Central memory CD8-positive, alpha-beta T cell (primary cell): ENCODE results near the gene ANKRD66.

ENCODE experiments used
- ATAC-seq: fragments of 150-1000 bp; cut with Tn5 transposase; replicated peaks from 2 replicates; pipeline ENCODE4 v1.10.0; 2022; ENCODE audit warnings: mild to moderate bottlenecking, moderate FRiP score, moderate number of reproducible peaks; ENCODE audit not compliant: poor library complexity, severe bottlenecking; ENCODE audit errors: extremely low read depth
- DNase-seq, 2 donors: peaks; one replicate each; pipeline ENCODE4 v3.0.0; 2021; ENCODE audit warnings: low spot score in 2 of 2
- H3K27ac Mint-ChIP-seq: one replicate; pipeline ENCODE4 v1.8.0; 2022; ENCODE audit warnings: low read depth, mild to moderate bottlenecking, moderate library complexity, mixed read lengths
- H3K27me3 Mint-ChIP-seq: one replicate; pipeline ENCODE4 v1.8.0; 2022; ENCODE audit warnings: mixed read lengths
- H3K36me3 Mint-ChIP-seq: one replicate; pipeline ENCODE4 v1.8.0; 2022; ENCODE audit warnings: mild to moderate bottlenecking, moderate library complexity, mixed read lengths; ENCODE audit not compliant: insufficient read depth
- H3K4me1 Mint-ChIP-seq: one replicate; pipeline ENCODE4 v1.8.0; 2022; ENCODE audit warnings: mixed read lengths
- H3K4me3 Mint-ChIP-seq: one replicate; pipeline ENCODE4 v1.8.0; 2022; ENCODE audit warnings: mild to moderate bottlenecking, moderate library complexity, mixed read lengths
- H3K9me3 Mint-ChIP-seq: one replicate; pipeline ENCODE4 v1.8.0; 2022; ENCODE audit warnings: mixed read lengths

ANKRD66 gene

DNA sequence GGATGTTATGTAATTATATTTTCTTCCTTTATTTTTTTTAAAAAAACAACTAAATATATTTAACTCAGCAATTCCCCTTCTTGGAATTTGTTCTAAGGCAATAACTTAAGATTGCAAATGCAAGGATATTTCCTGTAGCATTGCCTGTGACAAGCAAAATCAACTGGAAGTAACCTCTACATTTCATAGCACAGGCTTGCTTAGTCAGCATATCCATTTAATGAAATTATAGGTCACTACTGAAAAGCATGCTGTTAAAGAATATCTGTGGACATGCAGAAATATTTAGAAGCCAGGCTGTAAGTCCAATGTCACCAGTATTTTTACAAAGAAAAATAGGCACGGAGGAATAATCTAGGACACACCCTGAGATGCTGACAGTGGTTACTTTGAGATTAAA lies 37.8 kb downstream of the ANKRD66 start:
- H3K27ac Mint-ChIP-seq = no peak overlapping the region
- no peaks in the 10 kb centered on the region for H3K4me1 Mint-ChIP-seq
- peaks cover 21% of the 10 kb centered on the region for H3K27me3 Mint-ChIP-seq
- ATAC-seq (no peak), DNase-seq (no peak)
- H3K36me3 Mint-ChIP-seq = no peaks in the 10 kb centered on the region
- no peaks in the 10 kb centered on the region for H3K9me3 Mint-ChIP-seq
- H3K4me3 Mint-ChIP-seq = no peak overlapping the region

DNA sequence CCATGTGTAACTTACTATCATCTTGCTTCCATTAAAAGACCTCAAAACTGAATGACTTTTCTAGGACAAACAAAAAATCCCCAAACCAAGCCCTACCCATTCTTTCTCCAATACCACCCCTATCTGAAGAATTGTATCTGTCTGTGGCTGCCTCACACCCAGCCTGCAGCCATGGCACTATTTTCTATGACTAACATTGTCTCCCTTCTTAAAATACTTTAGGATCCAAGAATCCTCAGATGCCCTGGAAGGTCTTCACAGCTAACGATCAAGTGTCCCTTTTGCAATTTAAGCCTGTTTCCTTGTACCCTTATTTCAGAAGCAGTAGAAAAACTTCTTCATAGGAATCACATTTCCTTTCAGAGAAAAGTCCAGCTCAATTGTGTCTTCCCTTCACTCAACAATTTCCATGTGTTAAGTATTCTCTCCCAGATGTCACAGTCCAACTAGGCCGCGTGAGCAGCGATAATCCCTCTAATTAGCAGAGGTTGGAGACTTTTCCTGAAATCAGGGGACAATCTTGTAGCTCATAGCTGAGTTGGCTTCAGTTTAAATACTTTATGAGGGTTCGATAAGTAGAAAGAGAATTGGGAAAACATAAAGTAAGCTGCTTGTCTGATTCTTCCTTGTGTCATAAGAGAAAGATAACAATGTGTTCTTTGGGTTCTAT lies 41.3 kb downstream of the ANKRD66 start:
- Mint-ChIP-seq H3K9me3 (no peaks in the 10 kb centered on the region), H3K36me3 (no peaks in the 10 kb centered on the region), H3K27me3 (peaks cover 32% of the 10 kb centered on the region), H3K27ac (no peak overlapping the region), H3K4me1 (no peaks in the 10 kb centered on the region), H3K4me3 (no peak overlapping the region)
- DNase-seq = no peak
- no peak for ATAC-seq

DNA sequence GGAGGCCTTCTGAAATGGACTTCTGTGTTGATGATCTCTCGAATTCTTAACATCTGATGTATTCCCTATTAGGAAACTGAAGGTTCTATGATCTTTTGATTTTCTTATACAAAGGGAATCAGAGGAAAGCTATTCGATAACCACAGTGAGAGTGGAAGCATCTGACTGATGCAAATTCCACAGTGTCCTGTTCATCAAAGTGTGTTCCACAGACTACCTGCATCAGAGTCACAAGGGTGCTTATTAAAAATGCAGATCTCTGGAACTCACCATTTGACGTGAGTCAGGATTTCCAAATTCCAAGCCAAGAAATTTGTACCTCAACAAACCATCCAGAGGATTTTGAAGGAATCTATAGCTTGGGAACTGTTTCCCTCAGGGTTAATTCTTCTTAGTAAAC lies 42.1 kb downstream of the ANKRD66 start:
- Mint-ChIP-seq H3K9me3 (no peaks in the 10 kb centered on the region), H3K4me1 (no peaks in the 10 kb centered on the region), H3K36me3 (no peaks in the 10 kb centered on the region), H3K27me3 (peaks cover 32% of the 10 kb centered on the region), H3K27ac (no peak overlapping the region), H3K4me3 (no peak overlapping the region)
- ATAC-seq = no peak
- no peak for DNase-seq

DNA sequence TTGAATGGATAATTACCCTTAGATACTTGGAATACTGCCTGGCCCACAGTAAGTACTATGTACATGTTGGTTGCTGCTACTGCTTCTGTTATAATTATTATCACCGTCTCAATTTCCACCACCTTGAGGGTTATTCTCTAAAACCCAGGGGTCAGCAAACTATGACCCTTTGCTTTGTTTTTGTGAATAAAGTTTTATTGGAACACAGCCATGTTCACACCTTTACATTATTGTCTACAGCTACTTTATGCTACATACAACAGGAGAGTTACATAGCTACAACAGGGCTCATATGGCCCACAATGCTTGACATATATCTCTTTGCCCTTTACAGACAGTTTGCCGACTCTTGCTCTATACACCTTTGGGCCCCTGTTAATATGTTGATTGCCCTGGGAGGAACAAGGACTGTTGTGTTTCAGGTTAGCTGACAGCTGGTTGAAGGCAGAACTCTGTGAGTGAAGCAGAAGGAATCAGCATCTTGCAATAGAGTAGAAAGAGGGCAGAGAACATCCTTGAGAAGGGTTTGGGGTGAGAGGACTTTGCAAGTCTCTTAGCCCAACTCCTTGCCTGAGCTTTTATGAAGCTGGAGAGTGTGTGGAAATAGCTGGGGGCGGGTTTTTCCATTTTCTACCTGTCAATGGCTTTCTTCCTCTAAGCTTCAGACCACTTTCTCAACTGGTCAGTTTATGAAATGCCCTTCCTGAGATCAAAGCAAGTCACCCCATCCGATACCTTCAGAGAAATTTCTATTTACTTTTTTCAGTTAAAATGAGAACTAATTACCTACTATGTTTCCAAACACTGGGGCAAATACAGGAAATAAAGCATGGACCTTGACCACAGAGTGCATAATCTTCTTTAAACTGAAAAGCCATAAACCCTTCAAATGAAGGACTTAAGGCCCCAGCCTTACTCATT lies 43.0 kb downstream of the ANKRD66 start:
- no peak overlapping the region for H3K4me3 Mint-ChIP-seq
- H3K36me3 Mint-ChIP-seq = no peaks in the 10 kb centered on the region
- H3K27ac Mint-ChIP-seq = no peak overlapping the region
- no peaks in the 10 kb centered on the region for H3K9me3 Mint-ChIP-seq
- DNase-seq (no peak), ATAC-seq (no peak)
- H3K27me3 Mint-ChIP-seq = peaks cover 36% of the 10 kb centered on the region
- H3K4me1 Mint-ChIP-seq = no peaks in the 10 kb centered on the region

DNA sequence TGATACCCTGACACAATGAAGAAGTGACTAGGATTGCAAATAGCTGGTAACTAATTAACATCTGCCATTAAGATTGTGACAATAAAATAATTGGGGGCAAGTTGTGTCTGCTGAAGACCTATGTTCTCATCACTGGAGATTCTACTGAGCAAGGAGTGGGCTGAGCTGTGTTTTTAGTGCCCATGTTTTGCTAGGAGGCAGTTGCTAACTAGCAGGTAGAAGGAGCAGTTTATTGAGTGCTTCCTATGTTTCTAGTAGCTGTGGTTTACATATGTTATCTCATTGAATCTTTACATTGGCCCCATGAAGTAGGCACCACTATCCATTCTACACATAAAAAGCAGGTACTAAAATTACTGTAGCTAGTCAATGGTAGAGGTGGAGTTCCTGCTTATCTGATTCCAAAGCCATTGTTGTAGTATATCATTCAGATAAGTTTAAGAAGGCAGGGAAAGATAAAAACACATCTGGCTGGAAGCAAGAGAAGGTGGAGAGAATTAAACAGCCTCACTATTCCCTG lies 43.7 kb downstream of the ANKRD66 start:
- no peaks in the 10 kb centered on the region for H3K36me3 Mint-ChIP-seq
- H3K4me3 Mint-ChIP-seq = no peak overlapping the region
- no peak overlapping the region for H3K27ac Mint-ChIP-seq
- ATAC-seq (no peak), DNase-seq (no peak)
- no peaks in the 10 kb centered on the region for H3K9me3 Mint-ChIP-seq
- H3K27me3 Mint-ChIP-seq = peaks cover 43% of the 10 kb centered on the region
- no peaks in the 10 kb centered on the region for H3K4me1 Mint-ChIP-seq

DNA sequence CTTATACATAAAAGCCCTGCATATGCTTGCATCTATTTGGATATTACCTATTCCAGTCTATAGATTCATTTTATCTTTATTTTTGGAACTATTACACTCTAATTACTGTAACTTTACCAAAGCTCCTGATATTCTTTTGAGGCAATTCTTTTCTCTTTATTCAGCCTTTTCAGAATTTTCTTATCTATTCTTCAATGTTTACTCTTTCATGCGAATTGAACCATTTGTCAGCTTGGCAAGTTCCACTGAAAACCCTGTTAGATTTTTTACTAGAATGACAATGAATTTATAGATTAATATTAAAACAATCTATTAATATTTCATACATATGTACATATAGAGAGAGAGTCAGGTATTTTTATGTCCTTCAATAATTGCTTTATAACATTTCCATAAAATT lies 45.9 kb downstream of the ANKRD66 start:
- Mint-ChIP-seq H3K27ac (no peak overlapping the region), H3K4me1 (no peaks in the 10 kb centered on the region), H3K9me3 (no peaks in the 10 kb centered on the region), H3K4me3 (no peak overlapping the region), H3K36me3 (no peaks in the 10 kb centered on the region), H3K27me3 (peaks cover 47% of the 10 kb centered on the region)
- DNase-seq (no peak), ATAC-seq (no peak)

DNA sequence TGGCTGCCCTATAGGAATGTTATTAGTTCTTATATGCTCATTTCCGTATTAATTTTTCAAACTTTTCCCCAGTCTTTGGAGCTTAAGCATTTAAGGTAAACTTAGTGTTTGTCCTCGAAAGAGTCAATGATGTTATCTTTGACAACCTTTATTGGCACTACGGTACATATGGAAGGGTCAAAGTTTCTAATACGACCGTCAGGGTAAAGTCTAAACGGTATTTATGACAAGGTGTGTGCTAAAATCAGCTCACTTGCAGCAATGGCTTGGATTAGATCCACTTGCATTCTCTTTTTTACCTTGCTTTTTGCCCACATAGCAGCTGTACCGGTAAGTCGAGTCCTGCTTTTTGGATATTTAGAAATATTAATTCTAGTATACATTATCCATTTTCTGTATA lies 46.4 kb downstream of the ANKRD66 start, which contains the start of gene MEP1A:
Gene MEP1A, plus strand, starts transcription at position 252 of the 400 bp plus-strand sequence. Its CDS starts 10 bp downstream, at position 262.
- Mint-ChIP-seq H3K4me1 (no peaks in the 10 kb centered on the region), H3K4me3 (no peak within 1 kb of the TSS), H3K27ac (no peak within 1 kb of the TSS), H3K27me3 (peaks cover 42% of the 10 kb centered on the region), H3K9me3 (no peaks in the 10 kb centered on the region), H3K36me3 (no peaks in the 10 kb centered on the region)
- no peak for ATAC-seq
- DNase-seq = no peak

DNA sequence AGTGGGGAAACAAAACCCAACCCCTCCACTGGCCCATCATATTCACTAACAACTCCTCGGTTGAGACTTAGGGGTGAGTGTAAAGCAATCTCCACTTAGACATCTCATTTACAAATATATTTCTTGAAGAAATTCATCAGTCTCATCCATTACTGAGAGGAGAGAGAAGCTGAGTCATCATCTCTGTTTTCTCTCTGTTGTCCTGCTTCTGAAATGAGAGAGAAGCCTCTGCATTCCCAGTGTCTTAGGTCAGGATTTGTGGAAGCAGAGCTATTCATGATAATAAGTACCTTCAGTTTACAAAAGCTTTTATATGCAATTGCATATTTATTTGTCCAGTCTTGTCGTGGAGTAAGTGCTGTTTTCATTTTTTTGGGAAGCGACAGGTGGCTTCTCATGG lies 47.3 kb downstream of the ANKRD66 start:
- Mint-ChIP-seq H3K36me3 (no peaks in the 10 kb centered on the region), H3K4me3 (no peak overlapping the region), H3K9me3 (no peaks in the 10 kb centered on the region), H3K27ac (no peak overlapping the region), H3K27me3 (peaks cover 39% of the 10 kb centered on the region), H3K4me1 (no peaks in the 10 kb centered on the region)
- ATAC-seq = no peak
- no peak for DNase-seq

DNA sequence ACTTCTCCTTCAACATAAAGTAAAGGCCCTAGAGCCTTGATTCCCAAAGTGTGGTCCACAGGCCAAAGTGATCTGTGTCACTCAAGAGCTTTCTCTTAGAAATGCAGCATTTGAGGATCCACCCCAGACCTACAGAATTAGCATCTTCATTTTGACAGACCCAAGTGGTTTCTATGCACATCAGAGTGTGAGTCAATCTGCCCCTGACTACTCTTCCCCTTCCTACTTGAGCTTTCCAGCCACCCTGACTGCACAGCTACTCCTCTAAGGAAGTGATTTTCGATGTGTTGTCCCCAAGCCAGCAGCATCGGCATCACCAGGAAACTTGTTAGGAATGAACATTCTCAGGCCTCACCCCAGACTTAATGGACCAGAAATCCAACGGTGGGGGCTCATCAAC lies 49.1 kb downstream of the ANKRD66 start:
- DNase-seq (no peak), ATAC-seq (no peak)
- Mint-ChIP-seq H3K36me3 (no peaks in the 10 kb centered on the region), H3K27me3 (peaks cover 25% of the 10 kb centered on the region), H3K9me3 (no peaks in the 10 kb centered on the region), H3K4me3 (no peak overlapping the region), H3K4me1 (no peaks in the 10 kb centered on the region), H3K27ac (no peak overlapping the region)

DNA sequence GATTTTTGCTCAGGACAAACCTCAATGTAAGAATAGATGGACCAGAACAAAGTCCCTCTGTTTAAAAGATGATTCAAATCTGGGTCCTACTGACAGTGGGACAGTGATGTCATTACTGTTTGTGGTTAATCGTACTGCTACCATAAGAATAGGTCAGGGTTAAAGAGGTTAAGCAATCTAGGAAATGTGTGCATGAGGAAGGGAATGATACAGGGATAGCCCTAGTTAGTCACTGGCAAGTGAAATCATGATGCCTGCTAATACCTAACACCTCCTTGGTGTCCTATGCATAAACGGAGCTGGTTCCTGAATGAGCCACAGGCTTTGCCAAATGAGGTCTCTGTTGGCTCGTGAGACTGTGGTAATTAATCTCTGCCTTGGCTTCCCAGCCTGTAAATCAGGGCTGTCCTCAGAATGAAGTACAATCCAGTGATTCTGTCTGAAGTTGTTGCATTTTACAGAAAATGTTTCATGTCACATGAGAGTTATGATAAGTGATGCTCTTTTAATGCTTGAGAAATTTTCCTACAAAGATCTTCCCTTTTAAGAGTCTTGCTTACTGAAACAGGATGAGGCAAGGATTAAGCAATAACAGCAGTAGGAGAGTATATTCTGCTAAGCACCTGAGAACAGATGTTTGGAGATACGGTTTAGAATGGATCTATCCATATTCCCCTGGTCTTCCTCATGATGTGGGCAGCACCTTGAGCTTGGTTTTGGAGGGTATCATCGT lies 50.3 kb downstream of the ANKRD66 start:
- Mint-ChIP-seq H3K27ac (no peak overlapping the region), H3K9me3 (no peaks in the 10 kb centered on the region), H3K36me3 (no peaks in the 10 kb centered on the region), H3K4me3 (no peak overlapping the region), H3K27me3 (peaks cover 25% of the 10 kb centered on the region), H3K4me1 (no peaks in the 10 kb centered on the region)
- ATAC-seq (no peak), DNase-seq (no peak)

DNA sequence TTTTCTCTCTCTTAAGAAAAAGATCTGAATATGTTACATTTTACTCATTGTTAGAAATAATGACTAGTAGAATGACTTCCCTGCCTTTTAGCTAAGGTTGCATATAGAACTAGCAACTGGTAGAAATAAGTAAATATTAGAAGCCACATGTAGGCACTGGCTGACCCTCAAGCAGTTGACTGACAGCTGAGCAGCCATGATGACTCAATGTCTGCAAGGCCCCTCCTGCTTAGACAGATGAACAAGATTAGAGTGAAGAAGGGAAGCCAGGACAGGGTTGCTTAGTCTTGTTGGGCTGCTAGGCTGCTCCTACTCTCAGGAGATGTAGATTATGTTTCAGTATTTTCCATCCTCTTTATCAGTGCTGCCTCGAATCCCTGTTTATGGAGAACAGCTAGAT lies 52.9 kb downstream of the ANKRD66 start:
- H3K27ac Mint-ChIP-seq = no peak overlapping the region

DNA sequence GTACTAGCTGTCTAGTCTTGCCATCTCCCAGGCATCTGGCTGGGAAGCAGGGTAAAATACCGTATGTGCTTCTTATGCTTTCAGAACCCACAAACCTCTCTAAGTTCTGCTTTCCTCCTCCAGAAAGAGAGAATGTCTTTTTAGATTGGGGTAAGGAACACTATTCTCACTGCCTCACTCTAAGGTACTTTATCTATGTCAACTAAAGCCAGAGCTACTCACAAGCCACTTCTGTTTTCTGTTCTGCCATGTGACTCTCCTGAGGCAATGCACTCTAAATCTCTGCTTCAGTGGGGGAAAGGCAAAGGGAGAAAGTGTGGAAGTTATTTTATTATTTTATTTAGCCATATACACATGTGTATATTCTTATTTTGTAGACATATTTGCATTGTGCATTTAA lies 62.1 kb downstream of the ANKRD66 start:
- no peaks in the 10 kb centered on the region for H3K36me3 Mint-ChIP-seq
- DNase-seq (no peak), ATAC-seq (no peak)
- peaks cover 62% of the 10 kb centered on the region for H3K27me3 Mint-ChIP-seq
- no peaks in the 10 kb centered on the region for H3K9me3 Mint-ChIP-seq
- H3K4me1 Mint-ChIP-seq = no peaks in the 10 kb centered on the region
- H3K4me3 Mint-ChIP-seq = no peak overlapping the region
- no peak overlapping the region for H3K27ac Mint-ChIP-seq

More for the DNA sequence above, 52.9 kb downstream of the ANKRD66 start:
- Mint-ChIP-seq H3K4me1 (no peaks in the 10 kb centered on the region), H3K4me3 (no peak overlapping the region), H3K36me3 (no peaks in the 10 kb centered on the region), H3K27me3 (peaks cover 26% of the 10 kb centered on the region), H3K9me3 (no peaks in the 10 kb centered on the region)
- ATAC-seq = no peak
- DNase-seq = no peak
